ENCODE measurements around the gene GNG12. TPM values are rescaled to one million over a fixed set of nuclear protein-coding genes. Genes with fewer than 3 reads are reported as not detected.

Gene GNG12
- total and polyA plus RNA-seq, 9 of the 15 experiments (the other 6 are each of a cell fraction or from before 2014, with no cell fraction given) = 2.6 to 6.0 (median 4.1) TPM

GRCh38 chr1:67682659-67683197 lies 150.5 kb downstream of the GNG12 start (continued):
- no peak for TF ChIP-seq FOXO4 (CRISPR knock-in tag; IDR thresholded peaks at IDR 0.05)
- TF ChIP-seq MNT (conservative IDR thresholded peaks at IDR 0.05) = peak in 1 of 2 experiments; percentile 28; a peak in 2 of 4 replicates
- no peak for TF ChIP-seq RBM14 (IDR thresholded peaks at IDR 0.05; ENCODE audit: borderline replicate concordance, insufficient read depth, low read depth, low read length)
- no peak for TF ChIP-seq E2F3 (CRISPR knock-in tag; IDR thresholded peaks at IDR 0.05)
- TF ChIP-seq HNRNPH1 (optimal IDR thresholded peaks at IDR 0.05; ENCODE audit: low read depth, low read length) = no peak
- no peak for TF ChIP-seq EHMT2 (IDR thresholded peaks at IDR 0.05)
- no peak for TF ChIP-seq ETV5 (CRISPR knock-in tag; IDR thresholded peaks at IDR 0.05; ENCODE audit: low read depth)
- TF ChIP-seq ATF1 (CRISPR knock-in tag; IDR thresholded peaks at IDR 0.05) = no peak
- TF ChIP-seq ATF1 (tag; IDR thresholded peaks at IDR 0.05) = peak; percentile 50
- no peak for TF ChIP-seq ZBTB2 (IDR thresholded peaks at IDR 0.05)
- 0 out of 2 replicates have a peak, but pooled peaks have one; percentile 26 for TF ChIP-seq MECOM (CRISPR knock-in tag; IDR thresholded peaks at IDR 0.05)
- peak; percentile 51; the same call in 1 of the 2 replicates for TF ChIP-seq ZNF140 (CRISPR knock-in tag; IDR thresholded peaks at IDR 0.05)
- no peak for TF ChIP-seq E2F8 (IDR thresholded peaks at IDR 0.05; ENCODE audit: low read depth, partially characterized antibody)
- no peak for TF ChIP-seq VEZF1 (CRISPR knock-in tag; IDR thresholded peaks at IDR 0.05)
- TF ChIP-seq BRD4 (IDR thresholded peaks at IDR 0.05) = no peak
- no peak for TF ChIP-seq ZNF740 (CRISPR knock-in tag; IDR thresholded peaks at IDR 0.05)
- no peak for TF ChIP-seq ZNF740 (tag; IDR thresholded peaks at IDR 0.05)
- TF ChIP-seq PHF21A (IDR thresholded peaks at IDR 0.05; ENCODE audit: borderline replicate concordance, low read depth) = no peak
- TF ChIP-seq SRSF3 (IDR thresholded peaks at IDR 0.05; ENCODE audit: insufficient read depth, low read length) = no peak

Measured in K562 (cell line).